GM12801 (cell line): ENCODE results near the gene PLD5.

Experiments
- CTCF ChIP-seq: IDR thresholded peaks from one replicate; pipeline ENCODE4 v1.5.1; 2011; ENCODE audit warnings: control low read depth; ENCODE audit not compliant: insufficient read length; ENCODE audit errors: extremely low read depth

The PLD5 gene

DNA sequence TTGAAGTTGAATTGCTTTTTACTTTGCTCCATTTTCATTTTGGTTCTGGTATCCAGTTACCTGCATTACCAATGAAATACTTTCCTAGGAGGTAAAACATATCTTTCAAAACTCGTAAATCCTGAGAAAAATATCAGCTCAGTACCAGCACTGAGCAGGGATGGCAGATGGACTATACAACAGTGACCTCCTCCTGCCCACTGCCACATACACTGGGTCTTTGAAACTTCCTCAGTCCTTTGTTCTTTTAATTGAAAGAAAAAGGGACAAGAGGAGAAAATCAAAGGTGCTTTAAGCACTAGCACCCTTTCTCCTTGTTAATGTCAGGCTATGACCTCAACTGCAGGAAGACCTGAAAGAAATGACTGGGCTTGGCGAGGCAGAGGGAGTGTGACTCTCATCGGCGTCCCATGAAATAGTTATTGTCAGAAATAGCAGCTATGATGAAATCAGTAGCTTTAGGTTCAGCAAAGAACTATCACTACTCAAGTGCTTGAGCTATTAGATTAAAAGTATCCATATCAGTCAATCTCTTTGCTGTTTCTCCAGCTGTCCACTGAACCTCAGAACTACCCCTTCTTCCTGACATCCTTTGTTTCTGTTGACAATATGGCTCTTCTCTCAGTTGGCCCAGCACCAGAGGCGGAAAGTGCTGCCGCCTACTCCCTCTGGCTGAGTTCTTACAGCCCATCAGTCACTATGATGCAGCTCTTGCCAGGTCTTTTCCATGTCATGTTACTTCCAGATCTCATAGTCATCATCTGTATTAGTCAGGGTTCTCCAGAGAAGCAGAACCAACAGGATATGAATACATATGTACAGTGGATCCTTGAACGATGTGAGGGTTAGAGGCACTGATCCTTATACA, 318.6 kb downstream of the PLD5 start:
- no peak for TF ChIP-seq CTCF

DNA sequence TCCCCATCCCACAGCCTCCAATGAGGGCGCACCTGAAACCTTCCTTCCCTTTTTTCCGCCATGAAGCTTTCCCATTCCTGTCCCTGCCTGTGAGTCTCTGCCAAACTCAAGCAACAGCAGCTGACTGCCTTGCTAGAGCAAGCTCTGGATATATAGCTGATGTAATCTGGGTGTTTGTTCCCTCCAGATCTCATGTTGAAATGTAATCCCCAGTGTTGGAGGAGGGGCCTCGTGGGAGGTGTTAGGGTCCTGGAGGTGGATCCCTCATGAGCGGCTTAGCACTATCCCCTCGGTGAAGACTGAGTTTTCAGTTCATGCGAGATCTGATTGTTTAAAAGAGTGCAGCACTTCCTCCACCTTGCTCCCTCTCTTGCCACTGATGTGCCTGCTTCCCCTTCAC, 321.2 kb downstream of the PLD5 start:
- no peak for TF ChIP-seq CTCF

DNA sequence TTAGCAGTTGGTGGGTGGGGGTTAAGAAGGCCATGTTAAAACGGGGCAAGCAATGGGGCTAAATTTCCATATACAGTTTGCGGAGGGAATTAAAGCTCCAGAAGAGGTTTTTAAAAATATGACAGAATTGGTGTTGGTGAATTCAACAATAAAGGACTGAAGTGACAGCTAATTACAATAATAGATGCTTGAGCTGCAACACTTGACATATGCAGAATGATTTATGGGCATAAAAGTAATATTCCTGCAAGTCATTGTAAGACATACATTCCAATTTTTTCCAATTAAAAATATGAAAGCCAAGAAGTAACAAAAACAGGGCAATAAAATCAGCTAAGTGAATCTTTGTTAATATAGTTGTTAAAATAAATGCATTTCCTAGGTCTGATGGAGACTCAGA, 323.4 kb downstream of the PLD5 start:
- no peak for TF ChIP-seq CTCF

GRCh38 chr1:242199776-242200458, 324.6 kb downstream of the PLD5 start:
- no peak for TF ChIP-seq CTCF

- no peak for TF ChIP-seq CTCF
Measured at GRCh38 chr1:242197907-242198820, 326.3 kb downstream of the PLD5 start.

- TF ChIP-seq CTCF, result no peak
Measured at GRCh38 chr1:242196914-242197313, 327.6 kb downstream of the PLD5 start.

- no peak for TF ChIP-seq CTCF
Measured at GRCh38 chr1:242196101-242196500, 328.4 kb downstream of the PLD5 start.
